NAMALWA (cell line): Measurements from ENCODE around the gene DNAH8.

Source experiments
- DNase-seq: peaks from one replicate; pipeline ENCODE4 v3.0.0-alpha.2; 2015; ENCODE audit warnings: low spot score

DNAH8 gene

DNA sequence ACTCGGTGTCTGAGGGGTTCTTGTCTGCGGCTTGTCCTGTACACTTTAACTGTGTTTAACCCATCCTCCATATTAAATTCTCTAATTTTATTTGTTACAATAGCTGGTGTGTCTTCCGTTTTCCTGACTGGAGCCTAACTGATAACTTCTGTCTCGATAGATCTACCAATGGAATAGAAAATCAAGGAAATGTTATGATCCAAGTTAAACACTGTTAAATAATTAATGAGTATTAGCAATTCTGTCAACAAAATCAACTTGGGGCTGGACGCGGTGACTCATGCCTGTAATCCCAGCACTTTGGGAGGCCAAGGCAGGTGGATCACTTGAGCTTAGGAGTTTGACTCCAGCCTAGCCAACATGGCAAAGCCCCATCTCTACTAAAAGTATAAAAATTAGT is 81.7 kb downstream of the DNAH8 start:
- no peak for DNase-seq

DNA sequence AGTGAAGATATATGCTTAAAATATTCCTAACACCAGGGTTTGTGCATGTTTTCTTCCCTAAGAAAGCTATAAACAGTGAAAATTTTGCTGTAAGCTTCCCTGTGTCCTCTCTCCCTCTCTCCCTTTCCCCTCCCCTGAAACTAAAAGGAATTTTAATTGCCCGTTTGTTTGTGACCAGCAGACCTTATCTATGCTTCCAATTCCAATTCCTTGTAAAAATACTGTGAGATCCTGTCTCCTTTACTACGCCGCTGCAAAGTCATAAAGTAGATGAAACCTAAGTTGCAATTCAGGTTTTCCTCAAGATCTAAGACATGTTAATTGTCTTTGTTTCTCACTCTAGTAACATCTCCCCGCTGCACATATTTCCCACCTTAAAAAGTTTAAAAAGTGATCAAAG is 82.3 kb downstream of the DNAH8 start:
- DNase-seq = no peak

GRCh38 chr6:38799529-38800184 is 84.5 kb downstream of the DNAH8 start:
- no peak for DNase-seq

DNA sequence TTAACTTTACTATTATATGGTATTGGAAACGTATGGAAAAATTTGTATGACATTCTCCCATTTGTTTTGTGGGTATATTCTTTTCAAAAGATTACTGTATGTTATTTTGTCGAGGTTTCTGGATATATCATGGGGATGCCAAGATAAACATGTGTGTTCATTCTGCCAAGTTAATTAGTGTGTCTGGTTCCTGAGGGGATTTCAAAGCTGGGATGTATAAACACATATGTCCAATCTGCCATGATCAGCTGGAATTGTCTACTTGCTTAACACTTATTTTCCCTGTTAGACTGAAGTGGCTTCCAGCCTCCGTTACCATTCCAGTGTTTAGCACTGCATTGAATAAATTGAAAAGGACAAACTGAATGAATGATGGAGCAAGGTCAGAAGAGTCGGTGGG is 86.2 kb downstream of the DNAH8 start:
- DNase-seq = no peak

GRCh38 chr6:38802497-38802896 is 87.4 kb downstream of the DNAH8 start:
- no peak for DNase-seq

GRCh38 chr6:38803129-38803528 is 88.0 kb downstream of the DNAH8 start:
- DNase-seq = no peak

DNA sequence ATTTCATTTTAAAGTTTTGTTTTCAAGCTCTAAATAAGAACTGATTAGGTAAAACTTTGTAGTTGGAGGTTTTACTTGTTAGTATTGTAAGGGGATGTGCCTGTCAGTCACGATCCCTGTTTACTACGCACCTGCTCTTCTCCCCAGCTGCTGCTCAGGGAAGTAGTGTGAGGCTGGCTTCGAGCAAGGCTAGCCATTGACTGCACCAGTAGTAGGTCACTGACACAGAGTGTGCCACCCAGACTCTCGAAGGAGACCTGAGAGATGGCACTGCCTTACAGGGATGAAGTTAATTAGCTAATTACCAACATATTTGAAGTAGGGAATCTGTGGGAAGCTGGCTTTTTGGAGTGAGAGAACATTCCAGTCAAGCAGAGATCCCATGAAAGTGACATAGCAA is 89.2 kb downstream of the DNAH8 start:
- peak; percentile 39 for DNase-seq

DNA sequence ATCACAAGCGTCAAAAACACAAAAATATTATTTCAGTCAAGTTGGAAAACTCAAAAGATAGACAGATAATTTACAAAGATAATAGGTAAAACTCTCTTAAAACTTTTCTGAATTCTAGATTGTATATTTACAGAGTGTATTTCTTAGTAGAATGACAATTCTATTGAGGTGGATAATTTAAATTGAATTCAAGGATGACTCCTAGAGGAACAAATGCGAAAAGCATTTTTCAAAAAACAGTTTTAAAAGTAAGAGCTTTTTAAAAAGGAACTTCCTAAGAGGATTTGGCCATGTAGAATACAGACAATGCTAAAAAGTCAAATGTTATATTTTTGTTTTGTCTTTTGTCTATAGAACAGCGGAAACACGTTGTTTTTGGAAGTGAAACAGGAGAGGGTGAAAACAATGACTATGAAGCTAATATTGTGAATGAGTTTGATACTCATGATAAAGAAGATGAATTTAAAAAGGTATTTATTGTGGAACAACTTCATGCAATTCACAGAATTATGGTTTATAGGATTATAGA is 90.1 kb downstream of the DNAH8 start:
- no peak for DNase-seq

DNA sequence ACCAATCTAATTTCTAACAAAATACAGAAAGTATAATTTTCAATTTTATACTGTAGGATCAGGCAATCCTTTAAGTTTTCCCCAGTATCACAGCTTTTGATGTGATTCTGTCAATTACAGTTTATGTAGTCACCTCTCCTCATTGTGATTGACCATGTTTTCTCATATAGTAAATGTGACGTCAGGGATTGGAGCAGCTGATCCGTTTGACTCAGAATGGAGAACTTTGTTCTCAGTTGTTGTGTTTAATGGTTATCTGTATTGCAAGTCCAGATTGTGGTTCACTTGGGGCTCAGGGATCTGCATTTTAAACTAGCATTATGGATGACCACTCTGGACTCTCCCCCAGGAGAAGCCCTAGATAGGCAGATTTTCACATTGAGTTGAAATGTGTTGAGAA is 90.6 kb downstream of the DNAH8 start:
- no peak for DNase-seq

- peak; percentile 35 for DNase-seq
Measured at GRCh38 chr6:38806271-38806670, 91.2 kb downstream of the DNAH8 start.

- DNase-seq = no peak
Measured at GRCh38 chr6:38806833-38807232, 91.7 kb downstream of the DNAH8 start.

DNA sequence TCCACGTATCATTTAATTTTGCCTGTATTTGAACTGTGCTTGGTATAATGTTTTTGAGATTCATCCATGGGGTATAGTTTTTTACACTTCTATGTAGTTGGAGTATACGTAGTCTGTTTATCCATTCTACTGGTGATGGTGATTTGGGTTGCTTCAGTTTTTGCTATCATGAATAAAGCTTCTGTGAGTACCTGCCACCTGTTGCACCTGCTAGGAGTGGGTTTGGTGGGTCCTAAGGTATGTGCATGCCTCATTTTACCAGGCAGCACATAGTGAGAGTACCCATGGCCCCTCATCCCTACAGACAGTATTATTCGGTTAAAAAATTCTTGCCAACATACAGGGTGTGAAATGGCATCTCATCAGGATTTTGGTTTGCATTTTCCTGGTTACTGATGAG is 92.9 kb downstream of the DNAH8 start:
- no peak for DNase-seq

DNA sequence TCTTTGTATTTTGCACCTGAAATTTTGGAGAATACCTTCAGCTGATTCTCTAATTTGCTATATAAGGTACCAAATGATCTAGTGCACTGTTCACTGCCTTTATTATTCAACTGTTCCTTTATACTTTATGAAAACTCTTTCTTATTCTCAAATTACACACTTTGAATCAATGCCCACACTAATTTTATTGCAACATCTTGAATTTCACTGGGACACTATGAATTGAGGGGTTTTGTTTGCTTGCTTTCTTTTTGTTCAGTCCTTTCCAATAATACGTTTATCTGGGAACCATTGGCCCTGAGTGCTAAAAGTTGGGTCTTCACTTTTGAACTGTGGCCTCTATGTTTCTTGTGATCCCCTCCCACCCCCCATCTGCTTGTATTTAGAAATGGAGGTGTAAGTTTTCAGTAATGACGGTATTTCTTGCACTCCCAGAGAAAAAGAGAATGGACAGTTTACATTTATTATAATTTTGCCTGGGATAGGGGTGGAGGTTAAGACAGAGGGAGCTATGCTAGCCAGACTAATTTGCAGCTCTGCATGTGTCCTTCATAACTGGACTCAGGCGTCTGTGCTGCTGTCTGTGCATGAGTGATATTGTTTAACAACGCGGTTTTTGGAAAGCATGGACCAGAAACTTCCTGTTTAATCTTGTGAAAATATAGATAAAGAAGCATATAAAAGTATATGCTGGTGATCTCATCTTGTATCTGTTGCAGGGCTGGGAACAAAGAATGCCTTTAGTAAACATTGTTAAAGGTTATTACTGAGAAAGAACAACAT is 98.1 kb downstream of the DNAH8 start:
- DNase-seq = no peak

DNA sequence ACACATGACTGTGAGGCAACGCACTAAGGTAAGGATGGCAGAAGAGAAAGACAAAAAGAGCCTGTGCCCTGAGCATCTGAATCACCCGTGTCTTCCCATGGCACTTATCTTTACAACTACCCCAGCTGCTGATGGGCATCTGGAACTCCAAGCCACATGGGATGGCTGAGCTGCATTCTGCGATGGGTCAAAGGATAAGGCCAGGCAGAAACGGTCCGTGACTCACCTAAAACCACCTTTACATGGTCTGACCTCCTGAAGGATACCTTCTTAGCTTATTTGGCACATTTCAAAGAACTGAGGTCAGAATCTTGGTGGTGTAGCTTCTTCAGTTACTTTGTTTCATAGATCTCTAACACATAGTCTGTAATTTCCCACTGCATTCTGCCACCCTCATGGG is 99.7 kb downstream of the DNAH8 start:
- no peak for DNase-seq

DNA sequence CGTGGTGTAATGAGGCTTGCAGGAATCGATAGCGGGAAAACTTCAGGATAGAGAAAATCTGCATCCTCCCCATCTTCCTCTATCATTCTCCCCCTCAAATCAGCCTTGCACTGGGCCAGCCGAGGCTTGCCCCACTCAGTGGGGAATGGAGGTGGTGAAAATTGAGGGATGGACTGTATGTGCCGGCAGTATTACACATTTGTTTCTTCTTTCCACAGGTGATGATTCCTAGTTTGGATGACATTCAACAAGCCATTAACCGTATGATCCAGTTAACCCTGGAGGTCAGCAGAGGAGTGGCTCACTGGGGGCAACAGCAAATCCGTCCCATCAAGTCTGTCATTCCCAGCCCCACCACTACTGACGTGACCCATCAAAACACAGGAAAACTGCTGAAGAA is 100.1 kb downstream of the DNAH8 start:
- no peak for DNase-seq

DNA sequence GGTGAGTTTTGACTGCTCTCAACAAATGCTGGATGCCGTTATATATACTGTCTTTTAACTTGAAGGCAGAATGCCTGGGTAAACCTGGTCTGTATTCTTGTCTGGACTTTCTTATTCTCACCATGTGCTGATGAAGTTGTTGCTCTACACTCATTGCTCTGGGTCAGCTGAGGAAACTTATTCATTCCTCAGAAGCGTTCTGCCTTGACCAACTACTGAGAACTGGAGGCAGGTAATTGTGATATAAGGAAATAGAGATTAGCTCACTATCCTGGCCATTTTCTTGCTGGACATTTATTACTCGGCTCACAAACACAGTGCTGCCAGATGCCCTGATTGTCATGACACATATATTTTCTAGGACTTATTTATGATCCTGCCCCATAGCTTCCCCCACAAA is 103.6 kb downstream of the DNAH8 start:
- DNase-seq = no peak

- DNase-seq = no peak
Measured at GRCh38 chr6:38822963-38823362, 107.9 kb downstream of the DNAH8 start.

DNA sequence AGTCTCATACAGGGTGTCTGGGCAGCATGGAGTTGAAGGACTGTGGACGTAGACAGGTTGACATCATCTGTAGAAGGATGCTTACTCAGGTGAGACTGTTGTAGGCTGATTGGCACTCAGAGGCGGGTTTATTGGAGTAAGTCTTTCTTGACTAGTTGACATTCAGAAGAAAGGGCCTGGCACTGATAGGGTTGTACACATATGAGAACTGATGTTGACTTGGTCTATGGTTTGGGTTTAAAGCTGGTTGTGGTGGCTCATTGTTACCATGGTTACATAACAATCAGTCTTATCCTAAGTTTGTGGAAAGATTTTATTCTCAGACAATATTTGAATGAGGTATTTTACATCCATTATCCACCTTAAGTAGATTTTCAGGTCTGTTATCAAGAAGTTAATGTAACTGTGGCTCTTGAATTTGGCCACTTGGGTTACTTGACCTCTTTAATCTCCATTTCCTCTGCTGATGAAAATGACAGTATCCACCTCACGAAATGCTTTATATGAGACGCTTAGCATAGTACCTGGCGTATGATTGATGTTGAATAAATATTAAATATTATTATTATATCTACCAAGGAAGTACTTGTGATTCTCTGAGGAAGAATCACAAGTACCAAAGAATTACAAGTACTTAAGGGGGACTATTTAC is 109.3 kb downstream of the DNAH8 start:
- DNase-seq = no peak

- no peak for DNase-seq
Measured at GRCh38 chr6:38827024-38827423, 111.9 kb downstream of the DNAH8 start.

DNA sequence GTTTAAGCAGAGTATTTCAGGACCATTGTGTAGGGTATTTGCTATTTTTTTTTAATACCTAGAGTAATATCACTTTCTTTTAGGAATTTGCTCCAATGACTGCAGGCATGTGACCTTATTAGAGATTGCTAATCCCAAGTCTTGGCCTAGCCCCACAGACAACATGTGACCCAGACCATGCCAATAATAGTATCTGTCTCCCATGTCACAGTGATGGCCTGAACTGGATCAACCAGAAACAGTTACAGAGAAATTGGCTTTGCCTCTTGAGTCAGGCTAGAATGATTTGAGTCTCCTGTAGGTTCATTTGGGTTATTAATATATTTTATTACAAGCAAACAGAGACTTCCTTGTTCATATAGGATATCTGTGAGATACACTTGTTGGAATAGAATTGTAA is 116.8 kb downstream of the DNAH8 start:
- DNase-seq = no peak

DNA sequence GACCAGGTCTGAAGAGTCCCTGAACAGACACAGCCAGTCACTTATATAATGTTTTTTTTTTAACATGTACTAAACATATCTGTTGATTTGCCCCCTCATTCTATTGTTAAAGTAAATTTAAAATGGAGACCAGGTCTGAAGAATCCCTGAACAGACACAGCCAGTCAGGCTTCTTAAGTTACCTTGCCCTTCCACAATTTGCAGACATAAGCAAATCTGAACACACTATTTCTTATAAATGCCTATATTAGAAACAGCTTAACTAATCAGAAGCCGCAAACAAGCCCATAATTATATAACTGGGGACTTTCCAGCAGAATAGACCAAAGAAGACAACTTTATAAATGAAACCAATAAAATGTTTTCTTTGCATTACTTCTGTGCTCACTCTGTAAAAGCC is 118.2 kb downstream of the DNAH8 start:
- DNase-seq = no peak

- no peak for DNase-seq
Measured at GRCh38 chr6:38836585-38836984, 121.5 kb downstream of the DNAH8 start.

GRCh38 chr6:38837101-38837500 is 122.0 kb downstream of the DNAH8 start:
- DNase-seq = no peak
